ENCODE measurements around the gene FCSK.

The FCSK gene

GRCh38 chr16:70407811-70408274 lies 46.6 kb upstream of the FCSK start:
- CTCF ChIA-PET = no interaction called here
- H3K9me3 ChIP-seq (ENCODE audit: control insufficient read depth, insufficient read depth, low read depth, low read length) = no peaks in the 10 kb centered on the region

More at GRCh38 chr16:70407811-70408274, 46.6 kb upstream of the FCSK start:
- no peak overlapping the region for H3K4me3 ChIP-seq (ENCODE audit: low read depth, low read length)
- TF ChIP-seq MEIS1 (CRISPR knock-in tag; IDR thresholded peaks at IDR 0.05; ENCODE audit: borderline replicate concordance) (no peak), ZNF701 (tag by site-specific recombination; IDR thresholded peaks at IDR 0.05) (no peak), ZBTB11 (tag by site-specific recombination; conservative IDR thresholded peaks at IDR 0.05; ENCODE audit: low read depth) (no peak), ZNF658 (tag by site-specific recombination; IDR thresholded peaks at IDR 0.05) (no peak), ZSCAN18 (tag by site-specific recombination; IDR thresholded peaks at IDR 0.05) (no peak), ZBTB26 (tag by site-specific recombination; optimal IDR thresholded peaks at IDR 0.05) (no peak), ZNF558 (tag by site-specific recombination; IDR thresholded peaks at IDR 0.05) (no peak), PRDM10 (tag by site-specific recombination; IDR thresholded peaks at IDR 0.05) (no peak), ZNF791 (tag by site-specific recombination; IDR thresholded peaks at IDR 0.05) (no peak), ZNF692 (tag by site-specific recombination; IDR thresholded peaks at IDR 0.05) (no peak), ZNF785 (tag by site-specific recombination; IDR thresholded peaks at IDR 0.05) (no peak), ZNF114 (tag by site-specific recombination; IDR thresholded peaks at IDR 0.05) (no peak)
- POLR2A ChIA-PET = interaction anchor here (0.5 kb wide), 1 partner anchor 51 kb away, joined by 4 read pairs; no protein-coding TSS in a partner anchor
- no peaks in the 10 kb centered on the region for H3K4me1 ChIP-seq (ENCODE audit: control insufficient read depth, insufficient read depth, low read length)
- peaks cover 0 to 6% of the 10 kb centered on the region in 2 experiments; a peak in 1 of 3 replicates for H3K36me3 ChIP-seq (ENCODE audit: control insufficient read depth in 2 of 2, insufficient read depth in 1 of 2, low read length in 2 of 2)
- H3K27ac ChIP-seq (ENCODE audit: extremely low read depth, low read depth, low read length) = no peak overlapping the region

Measured in HEK293 (cell line).